Fibroblast of skin of scalp (primary cell): Measurements from ENCODE around the gene ZFP36L2.

Source experiments
- DNase-seq: peaks from one replicate; pipeline ENCODE4 v3.0.0-alpha.2; 2013

Gene ZFP36L2

DNA sequence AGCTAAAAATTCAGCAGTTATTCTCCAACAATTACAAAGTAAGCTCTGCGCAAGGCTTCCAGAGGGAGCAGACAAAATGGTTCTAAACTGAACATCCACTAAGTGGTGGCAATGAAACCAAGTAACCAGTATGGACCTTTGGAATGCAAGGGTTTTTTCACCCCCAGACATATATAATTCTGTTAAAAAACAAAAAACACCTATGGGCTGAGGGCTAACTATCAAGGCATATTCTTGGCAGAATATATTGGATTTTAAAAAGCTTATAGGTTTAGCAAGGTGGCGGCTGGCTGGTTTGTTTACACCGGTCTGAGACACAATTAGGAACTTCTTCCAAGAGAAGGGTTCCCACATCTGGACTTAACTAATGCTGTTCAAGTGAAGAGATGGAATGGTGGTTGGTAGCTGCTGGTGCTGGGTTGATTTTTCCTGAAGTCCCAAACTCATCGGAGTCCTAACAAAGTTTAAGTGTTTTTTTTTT, 2.8 kb downstream of the ZFP36L2 start:
- DNase-seq = peak; percentile 58

- DNase-seq = no peak
Measured at GRCh38 chr2:43222475-43223309, 3.7 kb downstream of the ZFP36L2 start.

DNA sequence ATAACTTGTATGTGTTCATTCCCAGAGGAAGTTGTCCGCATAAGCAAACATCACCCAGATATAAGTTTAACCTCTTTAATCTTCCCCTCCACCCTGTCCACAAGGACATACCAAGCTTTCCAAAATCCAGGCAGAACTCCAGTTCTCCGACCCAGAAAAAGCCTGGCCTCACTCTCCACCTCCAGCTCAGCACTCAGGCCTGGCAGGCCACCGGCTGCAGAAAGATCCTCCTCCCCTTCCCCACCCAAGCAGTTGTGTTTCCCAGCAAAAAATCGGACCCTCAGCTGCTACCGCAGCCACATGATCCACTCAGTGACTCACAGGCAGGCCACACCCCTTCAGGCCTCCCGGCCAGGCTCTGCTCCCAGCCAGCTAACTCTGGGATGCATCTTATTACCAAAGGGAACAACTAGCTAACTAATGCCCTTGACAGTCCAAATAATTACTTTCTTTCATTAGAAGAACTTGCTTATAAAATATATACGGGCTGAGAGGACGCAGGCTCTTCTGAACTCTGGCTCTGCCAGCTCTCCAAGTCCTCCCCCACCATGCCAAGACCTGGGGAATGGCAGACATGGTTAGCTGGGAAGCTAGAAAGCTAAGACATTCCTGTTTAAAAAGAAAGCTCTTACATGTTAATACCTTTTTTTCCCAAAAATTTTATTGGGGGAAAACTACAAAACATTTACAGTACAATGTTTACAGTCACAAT, 4.5 kb downstream of the ZFP36L2 start:
- DNase-seq = peak; percentile 96

GRCh38 chr2:43221124-43221762, 5.2 kb downstream of the ZFP36L2 start:
- DNase-seq = peak; percentile 84

DNA sequence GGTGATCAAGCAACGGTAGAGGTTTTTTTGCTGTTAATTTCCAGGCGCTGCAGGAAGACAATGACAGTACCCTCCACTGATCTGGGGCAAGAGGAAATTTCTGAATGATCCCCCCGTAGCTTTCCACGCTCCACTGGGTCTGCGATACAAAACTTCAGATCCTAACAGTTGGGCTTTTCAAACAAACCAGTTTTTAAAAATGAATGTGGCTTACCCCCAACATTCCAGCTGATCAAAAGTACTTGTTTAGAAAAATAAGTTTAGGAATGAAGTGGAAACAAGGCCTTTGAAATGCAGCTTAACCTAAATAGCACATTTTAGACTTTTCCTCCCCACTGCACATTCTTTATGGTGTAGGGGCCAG, 5.7 kb downstream of the ZFP36L2 start:
- no peak for DNase-seq

DNA sequence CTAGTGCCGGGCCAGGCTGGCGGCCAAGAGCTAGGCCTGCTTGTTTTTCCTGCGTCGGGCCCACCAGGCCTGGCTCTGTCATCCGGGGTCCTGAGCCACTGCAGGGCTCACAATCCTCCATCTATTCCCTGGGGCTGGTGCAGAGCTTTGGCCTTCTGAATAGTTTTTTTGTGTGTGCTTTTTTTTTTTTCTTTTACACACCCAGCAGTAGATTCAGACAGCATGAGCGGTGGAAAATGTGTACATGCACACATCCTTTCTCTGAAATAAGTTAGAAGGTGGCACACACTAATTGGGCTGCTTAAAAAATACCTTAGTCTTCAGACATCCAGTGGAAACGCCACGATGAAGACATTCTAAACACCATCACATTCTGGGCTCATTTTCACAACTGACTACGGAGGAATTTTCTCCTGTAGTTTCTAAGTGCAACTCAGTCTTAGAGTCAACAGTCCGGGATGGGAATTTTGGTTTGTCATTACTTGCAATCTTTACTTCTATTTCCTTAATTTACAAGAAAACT, 6.1 kb downstream of the ZFP36L2 start:
- DNase-seq = no peak

GRCh38 chr2:43219383-43220228, 6.8 kb downstream of the ZFP36L2 start:
- peak; percentile 75 for DNase-seq

- DNase-seq = no peak
Measured at GRCh38 chr2:43218702-43219382, 7.6 kb downstream of the ZFP36L2 start.

- peak; percentile 79 for DNase-seq
Measured at GRCh38 chr2:43218155-43218701, 8.2 kb downstream of the ZFP36L2 start.

DNA sequence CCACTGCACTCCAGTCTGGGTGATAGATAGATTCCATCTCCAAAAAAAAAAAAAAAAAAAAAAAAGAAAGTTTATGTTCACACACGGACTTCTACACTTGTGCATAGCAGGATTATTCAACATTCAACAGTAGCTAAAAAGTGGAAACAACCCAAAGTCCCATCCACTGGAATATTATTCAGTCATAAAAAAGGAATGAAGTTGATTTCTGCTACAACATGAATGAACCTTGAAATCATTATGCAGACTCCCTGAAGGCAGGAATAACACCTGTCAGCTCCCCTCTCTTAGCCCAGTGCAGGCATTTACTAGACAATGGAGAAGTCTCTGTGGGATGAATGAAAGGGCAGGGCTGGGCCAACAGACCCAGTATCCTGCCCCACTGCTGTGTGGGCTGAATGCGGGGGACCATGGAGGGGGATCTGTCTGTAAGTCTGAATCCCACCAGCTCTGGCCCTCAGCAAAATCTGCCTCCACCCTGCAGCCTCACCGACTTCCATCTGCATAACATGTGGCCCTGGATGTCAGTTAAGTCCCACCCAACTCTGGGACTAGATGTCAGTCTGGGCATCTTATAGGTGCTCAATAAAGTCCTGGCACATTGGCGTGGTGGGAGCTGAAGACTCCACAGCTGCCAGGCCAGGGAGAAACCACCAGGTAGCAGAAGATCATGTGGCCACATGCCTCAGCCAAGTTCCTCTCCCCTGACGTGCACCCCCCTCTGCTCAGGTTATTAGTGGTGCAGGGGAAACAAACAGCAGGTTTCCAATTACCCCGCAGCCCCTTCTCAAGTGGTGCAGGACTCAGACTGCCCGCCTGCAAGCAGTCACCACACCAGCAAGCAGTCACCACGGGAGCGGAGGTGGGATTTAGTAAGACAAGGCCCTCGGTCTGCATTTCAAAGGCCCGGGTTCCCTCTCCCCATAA, 8.9 kb downstream of the ZFP36L2 start:
- no peak for DNase-seq

GRCh38 chr2:43216629-43217028, 9.8 kb downstream of the ZFP36L2 start:
- DNase-seq = no peak

DNA sequence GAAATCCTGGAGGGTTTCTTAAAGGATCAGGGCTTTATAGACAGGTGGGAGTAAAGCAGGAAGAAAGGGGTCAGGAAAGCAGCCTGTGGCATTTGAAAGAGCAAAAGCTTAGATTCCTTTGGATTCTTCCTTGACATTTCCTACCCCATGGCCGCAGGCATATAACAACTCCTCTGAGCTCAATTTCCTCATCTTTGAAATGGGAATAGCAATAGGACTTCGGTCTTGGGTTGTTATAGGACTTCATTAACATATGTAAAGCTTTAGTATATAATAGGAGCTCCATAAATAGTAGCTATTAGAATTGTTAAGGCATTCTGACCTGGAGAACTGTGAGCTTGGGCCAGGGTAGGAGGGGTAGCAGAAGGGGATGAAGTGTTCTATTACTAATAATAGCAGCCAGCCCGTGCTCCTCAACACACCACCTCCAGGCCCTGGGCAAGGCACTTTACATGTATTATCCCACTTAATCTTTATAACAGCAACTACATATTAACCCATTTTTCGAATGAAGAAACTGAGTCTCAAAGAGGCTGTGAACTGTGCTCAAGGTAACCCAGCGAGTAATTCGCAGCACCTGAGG, 10.6 kb downstream of the ZFP36L2 start:
- DNase-seq = no peak

DNA sequence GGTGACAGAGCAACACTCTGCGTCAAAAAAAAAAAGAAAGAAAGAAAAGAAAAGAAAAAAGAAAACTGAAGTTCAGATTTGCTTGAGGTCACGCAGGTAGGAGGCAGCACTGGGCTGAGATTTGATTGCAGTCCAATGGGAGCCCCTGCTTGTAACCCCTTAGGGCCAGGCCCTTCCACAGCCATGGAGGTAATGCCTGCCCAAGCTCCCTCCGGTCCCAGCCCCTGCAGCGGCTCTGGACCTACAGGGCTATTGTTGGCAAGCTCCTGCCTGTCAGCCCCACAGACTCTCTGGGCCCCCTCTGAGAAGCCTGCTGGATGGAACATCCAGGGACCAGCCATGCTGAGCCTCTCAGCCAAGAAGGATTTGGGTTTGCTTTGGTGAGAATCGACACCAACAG, 12.2 kb downstream of the ZFP36L2 start:
- DNase-seq = no peak

- DNase-seq = no peak
Measured at GRCh38 chr2:43212931-43213330, 13.5 kb downstream of the ZFP36L2 start.

GRCh38 chr2:43212216-43212835, 14.1 kb downstream of the ZFP36L2 start:
- DNase-seq = no peak

- DNase-seq = peak; percentile 93
Measured at GRCh38 chr2:43210467-43211303, 15.7 kb downstream of the ZFP36L2 start.

DNA sequence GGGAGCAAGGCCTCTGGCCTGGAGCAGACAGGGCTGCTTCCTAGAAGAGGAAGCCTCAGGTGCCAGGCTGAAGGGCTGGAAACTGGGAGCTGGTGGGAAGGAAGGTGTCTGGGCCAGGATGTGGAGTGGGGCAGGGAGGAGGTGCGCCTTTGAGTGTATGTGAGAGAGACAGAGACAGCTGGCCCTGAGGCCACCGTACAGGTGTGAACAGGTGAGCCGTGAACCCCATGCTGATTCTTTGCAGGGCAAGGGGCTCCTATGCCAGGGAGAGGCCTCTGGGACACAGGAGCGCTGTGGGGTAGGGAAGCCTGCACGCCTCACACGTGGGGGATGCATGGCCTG, 16.3 kb downstream of the ZFP36L2 start:
- DNase-seq = no peak

DNA sequence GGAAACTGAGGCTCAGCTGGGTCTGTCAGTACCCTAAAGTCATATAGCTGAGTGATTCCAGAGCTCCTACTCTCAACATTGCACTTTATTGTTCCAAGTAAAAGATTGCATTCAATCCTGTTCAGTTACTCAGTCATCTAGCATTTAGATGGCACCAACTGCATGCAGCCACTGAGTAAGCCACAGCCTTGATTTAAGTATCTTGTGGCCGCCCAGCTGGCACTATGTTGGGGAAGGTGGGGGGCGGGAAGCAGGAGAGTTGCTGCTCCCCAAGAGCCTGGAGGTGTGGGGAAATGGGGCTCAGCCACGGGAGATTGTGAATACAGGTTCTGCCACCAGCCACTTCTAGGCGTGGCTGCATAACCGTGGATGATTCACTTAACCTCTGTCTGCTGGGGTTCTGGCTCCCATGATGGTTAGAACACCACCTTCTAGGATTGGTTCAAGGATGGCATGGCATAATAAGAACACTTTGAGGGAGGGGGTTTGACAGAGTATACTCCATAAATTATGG, 17.1 kb downstream of the ZFP36L2 start:
- DNase-seq = no peak
